Activated CD8-positive, alpha-beta memory T cell treated with anti-CD3 and anti-CD28 coated beads, Interleukin-2, amount 50 U/mL, for 4 hours (primary cell): ENCODE data around the gene SP100.
"Not testable (repeated sequence)": the region's sequence is repeated elsewhere in the genome, so short reads cannot be mapped to it uniquely, and the experiment has no call there.

Source experiments
- DNase-seq: peaks from one replicate; pipeline ENCODE4 v3.0.0-alpha.2; 2020

SP100 gene

DNA sequence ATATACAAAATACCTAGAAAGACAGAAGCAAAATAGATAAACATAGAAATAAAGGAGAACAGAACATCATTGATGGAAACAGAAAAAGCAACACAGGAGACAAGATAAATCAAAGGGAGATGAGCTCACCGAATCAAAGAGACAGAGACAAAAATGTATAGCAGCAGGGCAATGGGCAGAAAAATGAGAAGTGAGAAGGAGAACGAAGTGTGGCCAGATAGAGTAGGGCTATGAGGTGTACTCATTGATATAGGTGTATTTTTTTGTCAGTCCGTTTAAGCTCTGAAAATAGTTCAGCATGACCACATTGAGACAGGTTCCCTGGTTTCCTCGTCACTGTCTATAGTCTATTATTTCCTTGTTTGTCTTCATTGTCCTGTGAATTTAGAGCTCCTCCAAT, 55.1 kb downstream of the SP100 start:
- DNase-seq: no peak

- DNase-seq: peak; percentile 31
These were observed 56.6 kb downstream of the SP100 start for GRCh38 chr2:230472621-230473018.

- no peak for DNase-seq
These were observed 57.4 kb downstream of the SP100 start for GRCh38 chr2:230473378-230473777.

DNA sequence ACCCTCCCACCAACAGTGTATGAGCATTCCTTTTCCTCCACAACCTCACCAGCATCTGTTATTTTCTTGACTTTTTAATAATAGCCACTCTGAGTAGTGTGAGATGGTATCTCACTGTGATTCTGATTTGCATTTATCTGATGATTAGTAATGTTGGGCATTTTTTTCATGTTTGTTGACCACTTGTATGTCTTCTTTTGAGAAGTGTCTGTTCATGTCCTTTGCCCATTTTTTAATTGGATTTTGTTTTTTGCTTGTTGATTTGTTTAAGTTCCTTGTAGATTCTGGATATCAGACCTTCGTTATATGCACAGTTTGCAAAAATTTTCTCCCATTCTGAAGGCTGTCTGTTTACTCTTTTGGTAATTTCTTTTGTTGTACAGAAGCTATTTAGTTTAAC, 59.1 kb downstream of the SP100 start:
- DNase-seq: no peak

DNA sequence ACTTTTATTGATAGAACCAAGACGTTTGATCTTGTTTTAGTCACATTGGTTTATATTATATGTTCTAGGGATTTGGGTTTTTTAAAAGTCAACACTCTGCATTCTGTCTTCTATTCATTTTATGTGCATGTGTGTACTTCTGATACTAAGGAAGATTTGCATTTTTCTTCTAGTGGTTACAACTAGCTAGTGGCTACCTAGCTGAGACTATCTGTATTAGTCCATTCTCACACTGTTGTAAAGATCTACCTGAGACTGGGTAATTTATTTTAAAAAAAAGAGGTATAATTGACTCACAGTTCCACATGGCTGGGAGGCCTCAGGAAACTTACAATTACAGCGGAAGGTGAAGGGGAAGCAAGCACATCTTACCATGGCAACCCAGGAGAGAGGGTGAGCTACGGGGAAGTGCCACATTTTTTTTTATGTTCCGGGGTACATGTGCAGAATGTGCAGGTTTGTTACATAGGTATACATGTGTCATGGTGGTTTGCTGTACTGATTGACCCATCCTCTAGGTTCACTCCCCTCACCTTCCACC, 69.9 kb downstream of the SP100 start:
- DNase-seq: no peak

- not testable (repeated sequence) for DNase-seq
These were observed 75.2 kb downstream of the SP100 start for GRCh38 chr2:230491219-230491618.

DNA sequence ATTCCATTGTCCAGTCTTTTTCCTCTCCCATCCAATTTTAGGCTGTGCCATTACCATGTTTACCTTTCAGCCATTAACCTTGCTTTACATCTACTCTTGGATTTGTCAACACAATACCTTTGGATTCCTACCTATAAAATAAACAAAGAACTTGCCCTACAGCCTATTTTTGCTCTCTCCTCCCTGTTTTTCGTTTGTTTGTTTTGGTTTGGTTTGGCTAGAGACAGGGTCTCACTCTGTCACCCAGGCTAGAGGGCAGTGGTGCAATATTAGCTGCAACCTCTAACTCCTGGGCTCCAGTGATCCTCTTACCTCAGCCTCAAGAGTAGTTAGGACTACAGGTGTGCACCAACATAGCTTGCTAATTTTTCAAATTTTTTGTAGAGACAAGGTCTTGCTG, 76.1 kb downstream of the SP100 start:
- no peak for DNase-seq

- DNase-seq: no peak
These were observed 79.0 kb downstream of the SP100 start for GRCh38 chr2:230494980-230495379.

GRCh38 chr2:230496891-230497290, 80.9 kb downstream of the SP100 start:
- DNase-seq: no peak

DNA sequence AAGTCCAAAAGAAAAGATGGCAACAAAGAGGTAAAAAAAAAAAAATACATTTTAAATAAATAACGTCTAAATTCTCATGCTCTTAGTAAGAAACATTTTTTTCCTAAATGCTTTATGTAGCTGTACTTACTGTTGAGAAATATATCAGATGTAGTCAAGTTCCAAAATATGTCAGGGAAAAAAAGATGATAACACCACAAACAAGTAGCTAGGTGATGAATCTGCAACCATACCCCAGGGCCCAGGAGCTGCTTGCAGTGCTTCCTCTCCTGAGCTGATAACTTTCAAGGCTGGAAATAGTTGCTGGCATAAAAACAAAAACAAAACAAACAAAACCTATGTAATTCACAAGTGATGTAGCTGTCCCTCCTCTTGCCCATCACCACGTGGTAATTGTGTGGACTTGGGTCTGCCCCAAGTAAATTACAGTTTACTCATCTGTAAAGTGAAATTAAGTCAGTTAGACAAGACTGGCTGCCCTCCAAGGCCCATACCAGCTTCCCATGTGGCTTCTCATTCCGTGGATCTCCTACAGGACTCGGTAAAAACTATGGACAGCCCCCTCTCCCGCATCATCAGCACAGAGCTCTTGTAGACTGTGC, 82.6 kb downstream of the SP100 start:
- DNase-seq: no peak

- DNase-seq: no peak
These were observed 86.6 kb downstream of the SP100 start for GRCh38 chr2:230502593-230502992.

DNA sequence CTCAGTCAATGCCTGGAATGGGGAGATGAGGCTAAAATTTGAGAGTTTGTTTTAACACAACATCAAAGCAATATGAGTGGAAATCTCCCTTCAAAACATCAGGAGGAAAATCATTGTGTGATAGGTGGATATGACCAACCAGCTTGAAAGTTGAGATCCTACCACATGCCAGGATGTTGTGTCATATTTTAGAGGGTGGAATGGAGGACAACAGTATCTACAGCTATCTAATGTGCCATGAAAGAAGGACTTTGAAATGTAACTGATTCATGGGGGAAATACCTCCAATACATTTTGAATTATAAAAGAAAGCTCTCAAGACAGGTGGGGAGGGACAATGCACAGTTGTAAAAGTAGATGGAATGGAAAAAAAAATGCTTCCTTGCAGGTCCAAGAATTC, 87.8 kb downstream of the SP100 start:
- no peak for DNase-seq

- no peak for DNase-seq
These were observed 89.2 kb downstream of the SP100 start for GRCh38 chr2:230505162-230505561.

- DNase-seq: no peak
These were observed 97.2 kb downstream of the SP100 start for GRCh38 chr2:230512955-230513748.

DNA sequence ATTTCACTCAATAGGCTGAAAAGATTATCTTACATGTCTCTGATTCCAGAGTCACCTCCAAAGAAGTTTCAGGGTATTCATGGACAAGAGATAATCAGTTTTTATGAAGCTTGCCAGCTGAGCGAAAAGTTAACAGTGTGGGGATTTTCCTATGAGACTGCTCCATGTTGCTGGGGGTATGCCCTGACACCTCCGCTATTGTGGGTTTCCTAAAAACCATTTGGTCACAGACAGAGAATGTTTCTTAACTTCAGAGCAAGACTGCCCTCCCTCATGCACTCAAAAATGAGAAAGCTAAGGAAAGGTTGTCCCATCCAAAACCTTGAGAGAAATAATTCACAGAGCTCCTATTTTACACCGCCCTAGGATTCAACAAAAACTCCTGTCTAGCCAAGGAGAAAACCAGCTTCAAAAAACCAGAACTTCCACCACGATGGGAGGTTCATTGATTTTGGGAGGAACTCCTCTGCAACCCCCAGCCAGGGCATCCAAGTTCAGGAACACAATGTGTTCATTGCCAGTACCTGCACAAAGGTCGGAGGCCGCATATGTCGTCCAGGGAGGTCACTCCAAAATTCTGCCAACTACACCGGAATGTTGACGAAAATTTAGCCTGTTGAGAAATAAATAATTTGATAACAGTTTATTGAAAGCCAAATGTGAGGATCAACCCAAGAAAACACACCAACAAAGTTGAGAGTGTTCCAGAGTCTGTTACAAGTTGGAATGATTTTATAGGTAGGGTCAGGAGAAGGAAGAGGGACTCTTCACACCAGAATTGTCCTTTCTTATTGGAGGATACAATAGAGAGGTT, 104.3 kb downstream of the SP100 start:
- no peak for DNase-seq

DNA sequence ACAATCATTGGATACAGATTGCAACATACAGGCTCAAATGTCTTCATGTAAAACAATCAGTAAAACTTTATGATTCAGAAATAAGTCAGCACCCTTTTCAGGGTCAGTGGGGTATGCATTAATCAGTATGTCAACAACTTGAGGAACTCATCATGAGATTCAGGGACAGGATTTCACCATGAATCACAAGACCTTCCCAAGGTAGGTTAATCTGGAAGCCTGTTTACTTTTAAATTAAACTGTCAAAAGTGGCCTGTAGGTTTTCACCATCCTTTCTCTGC, 104.8 kb downstream of the SP100 start:
- DNase-seq: no peak

- no peak for DNase-seq
These were observed 105.4 kb downstream of the SP100 start for GRCh38 chr2:230521386-230521785.

- no peak for DNase-seq
These were observed 109.7 kb downstream of the SP100 start for GRCh38 chr2:230525682-230526081.

DNA sequence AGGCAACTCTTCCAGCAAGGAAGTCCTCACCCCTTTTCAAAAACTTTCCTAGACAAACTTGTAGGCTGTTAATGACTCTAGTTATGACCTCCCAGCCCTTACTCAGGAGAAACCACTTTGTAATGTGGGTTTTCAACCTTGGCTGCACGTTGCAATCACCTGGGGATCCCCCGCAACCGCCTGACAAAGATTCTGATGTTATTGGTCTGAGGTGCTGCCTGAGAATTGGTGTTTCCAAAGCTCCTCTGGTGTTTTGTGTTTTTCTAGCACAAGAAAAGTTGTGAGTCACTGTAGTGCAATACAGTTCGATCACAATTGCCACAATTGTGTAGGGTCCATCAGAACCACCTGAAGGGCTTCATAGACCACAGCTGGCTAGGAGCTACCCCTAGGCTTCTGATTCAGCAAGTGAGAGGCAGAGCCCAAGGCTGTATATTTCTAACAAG, 121.6 kb downstream of the SP100 start:
- no peak for DNase-seq

GRCh38 chr2:230540332-230540731, 124.3 kb downstream of the SP100 start:
- DNase-seq: no peak

- no peak for DNase-seq
These were observed 126.0 kb downstream of the SP100 start for GRCh38 chr2:230541934-230542380.

DNA sequence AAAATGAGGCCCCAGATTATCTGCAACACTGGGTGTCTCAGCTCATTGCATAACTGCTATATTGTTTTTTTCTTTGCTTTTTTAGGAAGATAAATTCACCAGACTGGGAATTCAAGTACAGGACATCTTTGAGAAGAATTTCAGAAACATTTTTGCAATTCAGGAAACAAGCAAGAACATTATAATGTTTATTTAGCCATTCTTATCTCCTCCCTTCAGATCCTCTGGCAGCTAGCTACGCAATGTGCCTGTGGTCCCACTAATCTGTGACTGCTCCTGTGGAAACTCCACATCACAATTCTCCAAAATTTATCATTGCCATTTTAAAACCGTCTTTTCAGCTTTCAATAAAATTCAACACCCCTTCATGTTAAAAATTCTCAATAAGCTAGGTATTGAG, 126.8 kb downstream of the SP100 start:
- DNase-seq: no peak

GRCh38 chr2:230552181-230552580, 136.2 kb downstream of the SP100 start:
- no peak for DNase-seq

DNA sequence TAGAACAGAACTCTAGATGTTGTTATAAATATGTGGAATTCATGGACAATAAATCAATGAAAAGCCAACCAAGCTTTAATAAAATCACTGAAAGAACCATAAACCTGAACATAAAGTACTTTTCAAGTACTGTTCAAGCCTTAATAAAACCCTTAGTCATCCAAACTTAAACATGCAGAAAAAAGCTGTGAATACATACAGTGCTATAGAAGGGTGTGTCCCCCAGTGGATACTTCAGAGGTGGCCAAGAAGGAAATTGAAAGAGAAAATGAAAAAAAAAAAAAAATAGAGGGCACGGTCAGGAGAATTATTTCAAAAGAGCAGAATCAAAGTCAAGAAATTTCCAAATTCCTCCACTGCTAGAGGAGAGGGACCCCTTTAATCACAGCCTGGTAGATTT, 141.1 kb downstream of the SP100 start:
- DNase-seq: no peak
